NCI-H128 (cell line): Measurements from ENCODE around the gene UGT2A3.
"Not testable (repeated sequence)": the region's sequence is repeated elsewhere in the genome, so short reads cannot be mapped to it uniquely, and the experiment has no call there.

Source experiments
- DNase-seq: peaks from one replicate; lab custom pipeline; 2025; ENCODE audit not compliant: unreplicated experiment; lab: John Stamatoyannopoulos, UW

The UGT2A3 gene

GRCh38 chr4:68951078-68951805 is at the start of gene UGT2A3:
UGT2A3 (minus strand) TSS chr4:68951804; CDS start chr4:68951760, 44 bp downstream.
- DNase-seq: no peak

GRCh38 chr4:68997040-68997439 is 45.4 kb upstream of the UGT2A3 start:
- DNase-seq: no peak

GRCh38 chr4:68995292-68995691 is 43.7 kb upstream of the UGT2A3 start:
- DNase-seq: no peak

GRCh38 chr4:68987007-68987406 is 35.4 kb upstream of the UGT2A3 start:
- no peak for DNase-seq

- no peak for DNase-seq
Observed at GRCh38 chr4:68985442-68985841, 33.8 kb upstream of the UGT2A3 start.

GRCh38 chr4:68984947-68985346 is 33.3 kb upstream of the UGT2A3 start:
- no peak for DNase-seq

- no peak for DNase-seq
Observed at GRCh38 chr4:68963374-68963773, 11.8 kb upstream of the UGT2A3 start.

GRCh38 chr4:68962868-68963267 is 11.3 kb upstream of the UGT2A3 start:
- no peak for DNase-seq

GRCh38 chr4:68960294-68961163 is 8.9 kb upstream of the UGT2A3 start:
- DNase-seq: no peak

- DNase-seq: not testable (repeated sequence)
Observed at GRCh38 chr4:68959085-68959484, 7.5 kb upstream of the UGT2A3 start.

GRCh38 chr4:68954126-68954525 is 2.5 kb upstream of the UGT2A3 start:
- no peak for DNase-seq

- DNase-seq: no peak
Observed at GRCh38 chr4:68953056-68953596, 1.5 kb upstream of the UGT2A3 start.

GRCh38 chr4:68951806-68952585 is 392 bp upstream of the UGT2A3 start:
- no peak for DNase-seq

- DNase-seq: no peak
Observed at GRCh38 chr4:68950033-68950432, 1.6 kb downstream of the UGT2A3 start.

GRCh38 chr4:68948985-68949384 is 2.6 kb downstream of the UGT2A3 start:
- DNase-seq: no peak

- no peak for DNase-seq
Observed at GRCh38 chr4:68948044-68948743, 3.4 kb downstream of the UGT2A3 start.

- no peak for DNase-seq
Observed at GRCh38 chr4:68929076-68929737, 22.4 kb downstream of the UGT2A3 start.

- DNase-seq: no peak
Observed at GRCh38 chr4:68927165-68927564, 24.4 kb downstream of the UGT2A3 start.

GRCh38 chr4:68922202-68922601 is 29.4 kb downstream of the UGT2A3 start:
- not testable (repeated sequence) for DNase-seq

GRCh38 chr4:68921051-68921450 is 30.6 kb downstream of the UGT2A3 start:
- no peak for DNase-seq
